Mononuclear cell (primary cell): ENCODE data around the gene TMEM200A. TPM values are rescaled to one million over a fixed set of nuclear protein-coding genes. Genes with fewer than 3 reads are reported as not detected.

Experiments
- H3K27me3 ChIP-seq: 2 replicates; pipeline ENCODE4 v1.6.0; 2011; ENCODE audit warnings: low read length, control low read depth; ENCODE audit not compliant: insufficient read depth
- H3K4me1 ChIP-seq: 2 replicates; pipeline ENCODE4 v1.5.1; 2011; ENCODE audit warnings: mild to moderate bottlenecking, low read length, control low read depth; ENCODE audit not compliant: insufficient read depth
- H3K4me3 ChIP-seq: 2 replicates; pipeline ENCODE4 v1.5.1; 2011; ENCODE audit warnings: mild to moderate bottlenecking, low read length, moderate library complexity
- H3K9me3 ChIP-seq: 2 replicates; pipeline ENCODE4 v1.5.1; 2011; ENCODE audit warnings: low read depth, mild to moderate bottlenecking, control low read depth, low read length
- total RNA-seq: library from RNA; depleted of rRNA; stranded (reverse); fragments of >200 nt; gene quantifications from one replicate; pipeline ENCODE4 v1.2.3, GENCODE V29; 2012

The TMEM200A gene
- total RNA-seq, 1 donor, result 0.63 TPM

GRCh38 chr6:130390890-130391289 lies 25.1 kb downstream of the TMEM200A start:
- H3K4me3 ChIP-seq, result no peak overlapping the region
- no peaks in the 10 kb centered on the region for H3K9me3 ChIP-seq
- H3K4me1 ChIP-seq, result no peaks in the 10 kb centered on the region
- no peaks in the 10 kb centered on the region for H3K27me3 ChIP-seq

DNA sequence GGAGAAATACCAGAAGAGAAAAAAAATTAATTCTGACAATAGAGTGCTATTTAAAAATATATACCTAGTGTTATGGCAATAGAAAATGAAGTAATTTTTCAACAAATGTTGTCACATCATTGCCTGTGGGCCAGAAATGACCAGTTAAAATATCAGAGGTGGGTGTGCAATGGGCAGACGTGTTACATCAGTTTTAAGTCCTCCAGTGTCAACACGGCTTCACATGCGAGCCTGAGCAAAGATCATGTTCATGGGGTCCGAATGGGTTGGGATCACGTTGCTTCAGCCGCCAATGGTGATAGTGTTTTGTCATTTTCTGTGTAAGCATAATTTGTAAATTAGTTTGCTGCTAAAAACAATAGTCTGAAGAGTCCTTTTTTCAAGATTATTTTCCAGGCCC lies 27.5 kb downstream of the TMEM200A start:
- H3K27me3 ChIP-seq, result no peaks in the 10 kb centered on the region
- H3K4me1 ChIP-seq, result no peaks in the 10 kb centered on the region
- no peak overlapping the region for H3K4me3 ChIP-seq
- H3K9me3 ChIP-seq, result no peaks in the 10 kb centered on the region

DNA sequence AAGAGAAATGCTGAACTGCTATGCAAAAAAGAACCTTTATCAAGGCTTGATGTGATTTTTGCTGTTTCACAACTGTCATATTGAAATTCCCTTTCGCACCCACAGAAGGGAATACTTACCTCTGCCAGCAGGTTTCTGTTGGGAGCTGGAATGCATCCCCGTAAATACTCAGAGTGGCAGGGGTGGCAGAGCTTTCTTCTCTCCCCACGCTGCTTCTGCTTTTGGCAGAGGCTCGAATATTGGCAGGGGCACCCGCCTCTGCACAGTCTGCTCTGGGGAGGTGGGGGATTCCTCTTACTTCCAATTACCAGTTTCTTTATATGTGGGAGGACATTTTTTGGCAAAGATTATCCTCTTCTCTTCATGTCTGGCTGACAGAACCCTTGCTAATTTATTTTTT lies 28.4 kb downstream of the TMEM200A start:
- no peaks in the 10 kb centered on the region for H3K9me3 ChIP-seq
- H3K4me3 ChIP-seq, result no peak overlapping the region
- H3K27me3 ChIP-seq, result no peaks in the 10 kb centered on the region
- H3K4me1 ChIP-seq, result no peaks in the 10 kb centered on the region

- Histone ChIP-seq H3K4me1 (no peaks in the 10 kb centered on the region), H3K9me3 (no peaks in the 10 kb centered on the region), H3K27me3 (no peaks in the 10 kb centered on the region), H3K4me3 (no peak overlapping the region)
Measured at GRCh38 chr6:130395164-130395563, 29.3 kb downstream of the TMEM200A start.

- no peaks in the 10 kb centered on the region for H3K9me3 ChIP-seq
- H3K27me3 ChIP-seq, result no peaks in the 10 kb centered on the region
- H3K4me3 ChIP-seq, result peak overlapping the region; percentile 2
- no peaks in the 10 kb centered on the region for H3K4me1 ChIP-seq
Measured at GRCh38 chr6:130396722-130397121, 30.9 kb downstream of the TMEM200A start.

DNA sequence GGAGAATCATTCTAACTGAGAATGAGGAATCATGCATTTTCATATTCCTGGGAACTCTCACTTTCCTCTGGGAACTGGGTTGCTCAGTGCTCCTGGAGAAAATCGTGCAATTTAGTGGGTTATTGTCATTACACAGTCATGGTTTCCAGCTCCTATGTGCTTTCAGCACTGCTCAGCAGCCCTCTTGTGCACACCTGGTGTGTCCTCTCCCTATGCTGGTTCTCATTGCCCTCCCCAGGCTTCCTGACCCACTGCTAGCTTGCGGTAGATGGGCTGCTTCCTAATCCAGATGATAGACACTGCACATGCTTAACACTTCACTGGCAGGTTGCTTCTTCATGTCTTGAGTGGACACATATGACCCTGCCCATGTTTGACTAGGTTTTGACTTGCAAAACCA lies 39.7 kb downstream of the TMEM200A start:
- no peaks in the 10 kb centered on the region for H3K9me3 ChIP-seq
- no peaks in the 10 kb centered on the region for H3K4me1 ChIP-seq
- H3K27me3 ChIP-seq, result no peaks in the 10 kb centered on the region
- H3K4me3 ChIP-seq, result no peak overlapping the region

GRCh38 chr6:130407032-130407431 lies 41.2 kb downstream of the TMEM200A start:
- Histone ChIP-seq H3K9me3 (no peaks in the 10 kb centered on the region), H3K4me3 (no peak overlapping the region), H3K4me1 (no peaks in the 10 kb centered on the region), H3K27me3 (no peaks in the 10 kb centered on the region)

DNA sequence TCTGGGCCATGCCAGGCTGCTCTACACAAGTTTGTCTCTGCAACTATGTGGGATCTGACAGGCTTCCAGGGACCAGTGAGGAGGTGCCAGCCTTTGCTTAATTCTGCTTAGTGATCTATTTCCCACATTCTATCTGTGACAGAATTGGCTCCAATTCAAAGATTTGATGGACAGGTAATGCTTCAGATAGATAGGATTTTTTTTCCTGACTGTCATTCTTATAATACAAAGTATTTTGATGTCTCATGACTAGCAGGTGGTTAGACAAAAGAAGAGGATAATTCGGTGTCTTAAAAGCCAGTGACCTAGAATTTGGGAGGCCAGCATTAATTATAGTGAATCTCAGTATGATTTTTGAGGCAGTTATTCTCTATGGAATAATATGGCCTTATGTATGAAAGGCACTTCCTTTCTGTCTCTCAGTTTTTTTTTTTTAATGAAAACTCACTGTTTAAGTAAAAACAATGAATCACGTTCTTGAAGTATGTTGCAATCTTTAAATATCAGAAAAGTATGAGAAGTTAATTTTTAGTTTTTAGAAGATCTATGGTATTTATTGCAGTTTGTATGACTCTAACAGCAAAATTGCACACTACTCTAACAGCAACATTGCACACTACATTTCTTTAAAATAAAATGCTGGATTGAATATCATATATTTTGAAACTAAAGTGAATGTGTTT lies 43.7 kb downstream of the TMEM200A start:
- H3K27me3 ChIP-seq, result no peaks in the 10 kb centered on the region
- no peaks in the 10 kb centered on the region for H3K9me3 ChIP-seq
- no peaks in the 10 kb centered on the region for H3K4me1 ChIP-seq
- H3K4me3 ChIP-seq, result no peak overlapping the region

DNA sequence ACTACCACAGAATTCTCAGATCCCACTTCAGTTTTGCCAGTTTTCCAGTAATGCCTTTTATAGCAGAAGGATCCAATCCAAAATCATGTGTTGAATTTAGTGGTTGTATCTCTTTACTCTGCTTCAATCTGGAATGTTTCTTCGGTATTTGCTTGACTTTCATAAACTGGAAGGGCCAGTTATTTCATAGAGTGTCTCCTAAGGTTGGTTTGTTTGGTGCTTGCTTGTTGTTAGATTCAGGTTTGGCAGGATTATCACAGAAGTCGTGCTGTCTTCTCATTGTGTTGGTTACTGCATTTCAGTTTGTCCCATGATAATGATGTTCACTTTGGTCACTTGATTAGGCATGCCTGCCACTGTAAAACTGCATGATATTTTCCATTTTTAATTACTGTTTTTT lies 45.7 kb downstream of the TMEM200A start:
- Histone ChIP-seq H3K4me3 (no peak overlapping the region), H3K4me1 (no peaks in the 10 kb centered on the region), H3K27me3 (no peaks in the 10 kb centered on the region), H3K9me3 (no peaks in the 10 kb centered on the region)

DNA sequence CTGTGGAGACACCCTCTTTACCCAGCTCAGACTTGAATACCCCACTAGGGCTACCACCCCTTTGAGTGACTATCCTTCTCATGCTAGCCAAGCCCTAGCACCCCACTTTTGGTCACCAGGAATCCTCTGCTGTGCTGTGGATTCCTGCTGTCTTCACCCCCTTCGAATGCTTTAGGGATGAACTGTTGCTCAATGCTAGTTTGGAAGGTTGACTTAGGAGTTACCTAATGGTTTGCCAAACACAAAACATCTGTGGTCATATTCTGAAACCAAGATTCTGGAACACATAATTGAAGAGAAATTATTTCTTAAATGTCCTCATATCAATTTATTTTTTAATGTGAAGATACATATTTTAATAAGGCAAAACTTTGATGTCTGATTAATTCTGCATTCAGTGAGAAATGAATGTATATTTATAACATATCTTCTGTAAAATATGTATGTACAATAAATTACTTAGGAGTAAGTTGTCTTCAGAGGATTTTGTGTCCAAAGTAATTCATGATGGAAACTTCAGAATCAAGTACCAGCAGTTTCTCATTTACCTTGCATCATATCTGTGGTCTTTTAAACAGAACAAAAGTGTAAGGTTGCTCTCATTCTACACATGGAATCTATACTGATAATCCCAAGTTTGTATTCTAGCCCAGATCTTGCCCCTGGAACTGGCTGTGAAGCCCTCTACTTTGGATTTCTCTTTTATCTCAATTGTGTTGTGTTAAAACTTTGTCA lies 46.9 kb downstream of the TMEM200A start:
- Histone ChIP-seq H3K9me3 (no peaks in the 10 kb centered on the region), H3K4me3 (no peak overlapping the region), H3K4me1 (no peaks in the 10 kb centered on the region), H3K27me3 (no peaks in the 10 kb centered on the region)

GRCh38 chr6:130417951-130418350 lies 52.1 kb downstream of the TMEM200A start:
- Histone ChIP-seq H3K4me3 (no peak overlapping the region), H3K4me1 (no peaks in the 10 kb centered on the region), H3K27me3 (no peaks in the 10 kb centered on the region), H3K9me3 (no peaks in the 10 kb centered on the region)

DNA sequence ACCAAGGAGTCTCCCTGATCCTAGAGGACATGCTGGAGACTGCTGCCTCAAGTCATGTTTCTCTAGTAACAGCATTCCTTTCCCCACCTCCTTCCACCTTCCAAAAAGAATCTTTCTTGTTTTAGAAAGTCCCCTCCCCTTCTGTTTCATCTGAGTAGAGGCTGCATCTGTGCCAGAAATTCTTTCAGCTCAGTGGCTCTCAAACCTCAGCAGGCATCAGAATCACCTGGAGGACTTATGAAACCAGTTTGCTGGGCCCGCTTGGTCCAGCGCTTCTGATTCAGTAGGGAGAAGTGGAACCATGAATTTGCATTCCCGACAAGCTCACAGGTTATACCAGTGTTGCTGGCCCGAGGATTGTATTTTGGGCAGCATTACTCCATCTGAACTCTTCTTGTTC lies 55.1 kb downstream of the TMEM200A start:
- Histone ChIP-seq H3K4me3 (no peak overlapping the region), H3K4me1 (no peaks in the 10 kb centered on the region), H3K27me3 (no peaks in the 10 kb centered on the region), H3K9me3 (no peaks in the 10 kb centered on the region)

- no peak overlapping the region for H3K4me3 ChIP-seq
- no peaks in the 10 kb centered on the region for H3K4me1 ChIP-seq
- no peaks in the 10 kb centered on the region for H3K9me3 ChIP-seq
- no peaks in the 10 kb centered on the region for H3K27me3 ChIP-seq
Measured at GRCh38 chr6:130421585-130421984, 55.8 kb downstream of the TMEM200A start.

GRCh38 chr6:130423044-130423443 lies 57.2 kb downstream of the TMEM200A start:
- Histone ChIP-seq H3K4me3 (no peak overlapping the region), H3K9me3 (no peaks in the 10 kb centered on the region), H3K4me1 (no peaks in the 10 kb centered on the region), H3K27me3 (no peaks in the 10 kb centered on the region)

DNA sequence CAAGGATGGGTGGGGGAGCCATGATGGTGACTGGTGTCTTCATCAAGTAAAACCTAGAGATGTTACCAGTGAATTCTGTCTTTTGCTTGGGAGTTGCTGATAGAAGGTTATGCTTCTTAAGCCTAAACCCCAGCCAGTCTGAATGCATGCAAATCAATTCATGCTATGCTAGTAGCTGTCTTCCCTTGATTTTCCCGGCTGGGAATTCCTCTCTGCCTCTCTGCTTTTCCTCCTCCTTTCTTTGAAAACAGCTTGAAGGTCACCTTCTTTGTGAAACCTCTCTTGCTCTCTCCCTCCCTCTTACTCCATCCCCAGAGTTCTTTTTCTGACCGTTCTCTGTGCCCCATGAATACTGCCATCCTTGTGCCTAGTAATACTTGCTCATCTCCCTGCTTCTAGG lies 58.9 kb downstream of the TMEM200A start:
- Histone ChIP-seq H3K4me3 (no peak overlapping the region), H3K27me3 (no peaks in the 10 kb centered on the region), H3K4me1 (no peaks in the 10 kb centered on the region), H3K9me3 (no peaks in the 10 kb centered on the region)

DNA sequence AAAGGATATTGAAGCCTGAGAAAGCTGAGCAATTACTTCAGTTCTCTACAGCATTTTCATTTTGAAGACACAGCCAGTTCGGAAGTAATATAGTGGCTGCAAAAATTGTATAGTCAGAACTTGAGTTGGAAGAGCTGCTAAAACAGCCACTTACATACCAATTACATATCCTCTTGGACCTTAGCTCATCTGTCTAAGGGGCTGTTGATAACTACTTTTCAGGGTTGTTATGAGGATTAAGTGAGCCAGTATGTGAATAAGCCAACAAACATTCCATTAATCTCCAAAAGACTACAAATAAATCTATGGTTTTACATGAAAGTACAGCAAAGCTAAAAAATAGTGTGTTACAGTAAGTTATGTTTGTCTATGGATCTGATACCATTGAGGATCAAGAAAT lies 59.7 kb downstream of the TMEM200A start:
- no peaks in the 10 kb centered on the region for H3K4me1 ChIP-seq
- no peak overlapping the region for H3K4me3 ChIP-seq
- no peaks in the 10 kb centered on the region for H3K27me3 ChIP-seq
- H3K9me3 ChIP-seq, result no peaks in the 10 kb centered on the region
